Neuronal stem cell (in vitro differentiated cells): ENCODE results near the gene VSTM4.

Experiments used
- DNase-seq: peaks from one replicate; pipeline ENCODE4 v3.0.0-alpha.2; 2013; ENCODE audit warnings: low spot score
- H2AFZ ChIP-seq: one replicate; pipeline ENCODE4 v1.6.1; 2013; ENCODE audit warnings: mild to moderate bottlenecking, low read length, inconsistent platforms
- H2AK5ac ChIP-seq: 2 replicates; pipeline ENCODE4 v1.6.1; 2013; ENCODE audit warnings: low read depth, mild to moderate bottlenecking, inconsistent platforms, low read length, moderate library complexity, mixed read lengths
- H2BK120ac ChIP-seq: 2 replicates; pipeline ENCODE4 v1.6.1; 2013; ENCODE audit warnings: low read depth, mild to moderate bottlenecking, inconsistent platforms, low read length, moderate library complexity, mixed read lengths
- H2BK12ac ChIP-seq: one replicate; pipeline ENCODE4 v1.6.1; 2013; ENCODE audit warnings: low read length, inconsistent platforms
- H2BK15ac ChIP-seq: 2 replicates; pipeline ENCODE4 v1.6.1; 2013; ENCODE audit warnings: mild to moderate bottlenecking, low read length, inconsistent platforms, mixed read lengths
- H2BK5ac ChIP-seq: one replicate; pipeline ENCODE4 v1.6.1; 2013; ENCODE audit warnings: inconsistent platforms, mild to moderate bottlenecking, low read length, moderate library complexity
- H3K14ac ChIP-seq: one replicate; pipeline ENCODE4 v1.6.1; 2013; ENCODE audit warnings: low read length, inconsistent platforms
- H3K18ac ChIP-seq: 2 replicates; pipeline ENCODE4 v1.6.1; 2013; ENCODE audit warnings: low read length, inconsistent platforms
- H3K23ac ChIP-seq: 2 replicates; pipeline ENCODE4 v1.6.1; 2013; ENCODE audit warnings: low read depth, mild to moderate bottlenecking, mixed read lengths, low read length, inconsistent platforms; ENCODE audit not compliant: poor library complexity
- H3K27ac ChIP-seq: replicated peaks from 3 replicates; pipeline ENCODE4 v1.5.1; 2013; ENCODE audit warnings: low read length, inconsistent platforms
- H3K27me3 ChIP-seq, 3 experiments: 2 replicates each; pipeline ENCODE4 v1.6.1; 2013; ENCODE audit warnings: low read length in 3 of 3, mild to moderate bottlenecking in 2 of 3, inconsistent platforms in 1 of 3, low read depth in 1 of 3, mixed read lengths in 1 of 3, moderate library complexity in 1 of 3; ENCODE audit not compliant: control insufficient read depth in 3 of 3, insufficient read depth in 3 of 3
- H3K36me3 ChIP-seq, 2 donors: replicated peaks in 1 of 2; 2 replicates each; pipeline ENCODE4 v1.6.1; 2013; ENCODE audit warnings: low read length in 2 of 2; ENCODE audit not compliant: control insufficient read depth in 2 of 2, insufficient read depth in 2 of 2
- H3K4ac ChIP-seq: 2 replicates; pipeline ENCODE4 v1.6.1; 2013; ENCODE audit warnings: inconsistent platforms, mild to moderate bottlenecking, low read length, moderate library complexity
- H3K4me1 ChIP-seq, 2 donors: 1 replicate in 1 of 2; 2 replicates in 1 of 2; pipeline ENCODE4 v1.6.1; 2013; ENCODE audit warnings: low read length in 2 of 2, low read depth in 1 of 2; ENCODE audit not compliant: control insufficient read depth in 2 of 2, insufficient read depth in 1 of 2
- H3K4me2 ChIP-seq: one replicate; pipeline ENCODE4 v1.6.1; 2013; ENCODE audit warnings: mild to moderate bottlenecking, low read length, inconsistent platforms; ENCODE audit not compliant: insufficient read depth, poor library complexity, severe bottlenecking
- H3K4me3 ChIP-seq, 2 donors: 2 replicates each; pipeline ENCODE4 v1.5.1; 2013; ENCODE audit warnings: low read length in 2 of 2, mild to moderate bottlenecking in 2 of 2, inconsistent platforms in 1 of 2, moderate library complexity in 1 of 2
- H3K79me1 ChIP-seq: one replicate; pipeline ENCODE4 v1.6.1; 2013; ENCODE audit warnings: low read depth, mild to moderate bottlenecking, inconsistent platforms, low read length, moderate library complexity
- H3K9ac ChIP-seq: one replicate; pipeline ENCODE4 v1.6.1; 2013; ENCODE audit warnings: mild to moderate bottlenecking, low read depth, low read length, inconsistent platforms; ENCODE audit not compliant: poor library complexity
- H3K9me3 ChIP-seq, 2 donors: replicated peaks in 1 of 2; 2 replicates each; pipeline versions ENCODE3 to v1.6.1; 2013; ENCODE audit warnings: low read length in 2 of 2, mild to moderate bottlenecking in 2 of 2, inconsistent platforms in 1 of 2, low read depth in 1 of 2, mixed read lengths in 1 of 2, moderate library complexity in 1 of 2; ENCODE audit not compliant: control insufficient read depth in 2 of 2, insufficient read depth in 1 of 2
- H4K8ac ChIP-seq: one replicate; pipeline ENCODE4 v1.6.1; 2013; ENCODE audit warnings: low read depth, mild to moderate bottlenecking, inconsistent platforms, low read length, moderate library complexity
- H4K91ac ChIP-seq: one replicate; pipeline ENCODE4 v1.6.1; 2013; ENCODE audit warnings: low read length, low read depth, mild to moderate bottlenecking, inconsistent platforms; ENCODE audit not compliant: poor library complexity
- whole genome bisulfite sequencing, 2 donors: extraction: QIAGEN DNeasy Blood & Tissue Kit; methylation state at CpG; one replicate each; pipeline ENCODE4 v1.1.7; 2013; ENCODE audit warnings: missing lambda C conversion rate in 2 of 2, mixed read lengths in 1 of 2; ENCODE audit not compliant: insufficient read length in 2 of 2, insufficient replicate concordance in 1 of 2; ENCODE audit errors: extremely low coverage in 2 of 2; 5-methylcytosine and 5-hydroxymethylcytosine counted together

The VSTM4 gene

GRCh38 chr10:48970654-48971053, 144.7 kb downstream of the VSTM4 start:
- no CpG with 5 or more reads among the region's 4 CpGs for WGBS, 2 donors

GRCh38 chr10:48970046-48970445, 145.3 kb downstream of the VSTM4 start:
- H2BK5ac ChIP-seq = no peak overlapping the region
- no peak overlapping the region for H2BK15ac ChIP-seq
- H3K9ac ChIP-seq = peak overlapping the region; percentile 10
- peak overlapping the region; percentile 45 for H2AK5ac ChIP-seq
- H3K4me1 ChIP-seq = no peaks in the 10 kb centered on the region
- H3K27ac ChIP-seq = no peak overlapping the region
- no peak overlapping the region for H3K18ac ChIP-seq
- H3K27me3 ChIP-seq = no peaks in the 10 kb centered on the region
- H3K36me3 ChIP-seq = no peaks in the 10 kb centered on the region
- H3K23ac ChIP-seq = peak overlapping the region; percentile 8
- peak overlapping the region; percentile 23 for H3K14ac ChIP-seq
- H3K9me3 ChIP-seq = no peaks in the 10 kb centered on the region
- no peaks in the 10 kb centered on the region for H3K79me1 ChIP-seq
- H3K4me2 ChIP-seq = no peak overlapping the region
- H2BK120ac ChIP-seq = no peak overlapping the region
- no peak overlapping the region for H3K4me3 ChIP-seq
- no peak overlapping the region for H2BK12ac ChIP-seq
- no peak overlapping the region for H2AFZ ChIP-seq
- no CpG with 5 or more reads among the region's 14 CpGs for WGBS, 2 donors
- no peak for DNase-seq
- H4K91ac ChIP-seq = no peak overlapping the region
- no peak overlapping the region for H4K8ac ChIP-seq
- H3K4ac ChIP-seq = no peak overlapping the region

More at GRCh38 chr10:48970654-48971053, 144.7 kb downstream of the VSTM4 start:
- H2BK5ac ChIP-seq = no peak overlapping the region
- no peak overlapping the region for H2AK5ac ChIP-seq
- H3K27ac ChIP-seq = no peak overlapping the region
- no peak overlapping the region for H3K18ac ChIP-seq
- no peak overlapping the region for H2BK15ac ChIP-seq
- H3K79me1 ChIP-seq = no peaks in the 10 kb centered on the region
- H3K4me2 ChIP-seq = no peak overlapping the region
- no peak overlapping the region for H4K91ac ChIP-seq
- H3K4me1 ChIP-seq = no peaks in the 10 kb centered on the region
- no peak overlapping the region for H3K23ac ChIP-seq
- H2BK12ac ChIP-seq = no peak overlapping the region
- no peak overlapping the region for H3K4ac ChIP-seq
- no peak overlapping the region for H2AFZ ChIP-seq
- H3K9ac ChIP-seq = no peak overlapping the region
- H4K8ac ChIP-seq = no peak overlapping the region
- H3K9me3 ChIP-seq = no peaks in the 10 kb centered on the region
- H3K27me3 ChIP-seq = no peaks in the 10 kb centered on the region
- no peak for DNase-seq
- H3K36me3 ChIP-seq = no peaks in the 10 kb centered on the region
- H2BK120ac ChIP-seq = no peak overlapping the region
- no peak overlapping the region for H3K14ac ChIP-seq
- no peak overlapping the region for H3K4me3 ChIP-seq

DNA sequence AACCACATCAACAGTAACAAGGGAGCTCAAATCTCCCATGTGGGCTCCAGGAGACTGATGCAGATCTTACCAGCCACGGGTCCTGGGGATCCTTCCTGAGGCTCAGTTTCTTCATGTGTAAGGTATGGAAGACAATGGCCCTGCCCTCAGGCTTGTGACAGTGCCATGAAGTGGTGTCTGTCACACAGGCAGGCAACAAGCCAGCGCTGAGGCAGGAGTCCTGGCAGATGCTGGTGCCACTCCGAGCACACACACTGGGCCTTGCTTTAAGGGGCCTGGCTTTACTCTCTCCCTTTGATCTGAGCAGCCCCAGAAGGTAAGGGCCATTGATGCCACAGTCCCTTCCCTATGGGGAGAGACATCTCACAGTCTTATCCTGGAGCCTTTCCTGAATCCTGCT, 147.3 kb downstream of the VSTM4 start:
- Histone ChIP-seq H3K79me1 (no peaks in the 10 kb centered on the region), H2BK15ac (no peak overlapping the region), H2BK5ac (no peak overlapping the region), H3K4me1 (no peaks in the 10 kb centered on the region), H3K23ac (no peak overlapping the region), H2AK5ac (no peak overlapping the region), H2BK12ac (no peak overlapping the region), H3K9ac (no peak overlapping the region), H3K9me3 (no peaks in the 10 kb centered on the region), H3K4me3 (no peak overlapping the region), H3K27me3 (no peaks in the 10 kb centered on the region), H4K8ac (no peak overlapping the region), H2AFZ (no peak overlapping the region), H3K27ac (no peak overlapping the region), H3K4ac (no peak overlapping the region), H3K36me3 (no peaks in the 10 kb centered on the region), H2BK120ac (no peak overlapping the region), H3K4me2 (no peak overlapping the region), H3K18ac (peak overlapping the region; percentile 13), H3K14ac (no peak overlapping the region), H4K91ac (no peak overlapping the region)
- DNase-seq = no peak
- WGBS, 2 donors = no CpG with 5 or more reads among the region's 3 CpGs

- H3K27me3 ChIP-seq = no peaks in the 10 kb centered on the region
- H3K27ac ChIP-seq = no peak overlapping the region
- H2BK15ac ChIP-seq = no peak overlapping the region
- H3K9me3 ChIP-seq = no peaks in the 10 kb centered on the region
- no peaks in the 10 kb centered on the region for H3K36me3 ChIP-seq
- no peak overlapping the region for H3K14ac ChIP-seq
- no peak overlapping the region for H3K9ac ChIP-seq
- no peak overlapping the region for H2BK120ac ChIP-seq
- no peak overlapping the region for H2AFZ ChIP-seq
- H2BK12ac ChIP-seq = no peak overlapping the region
- no peaks in the 10 kb centered on the region for H3K4me1 ChIP-seq
- no peak for DNase-seq
- H3K18ac ChIP-seq = no peak overlapping the region
- no peak overlapping the region for H3K4me3 ChIP-seq
- H2BK5ac ChIP-seq = no peak overlapping the region
- no CpG with 5 or more reads among the region's 4 CpGs for WGBS, 2 donors
- no peak overlapping the region for H2AK5ac ChIP-seq
- H3K4me2 ChIP-seq = no peak overlapping the region
- H3K23ac ChIP-seq = no peak overlapping the region
- H4K91ac ChIP-seq = no peak overlapping the region
- H3K4ac ChIP-seq = no peak overlapping the region
- no peaks in the 10 kb centered on the region for H3K79me1 ChIP-seq
- no peak overlapping the region for H4K8ac ChIP-seq
These were observed 149.9 kb downstream of the VSTM4 start for GRCh38 chr10:48965460-48965859.
